IMR-90 (cell line): ENCODE results near the gene BEAN1. TPM values are rescaled to one million over a fixed set of nuclear protein-coding genes. Genes with fewer than 3 reads are reported as not detected.

Experiments used
- ATAC-seq: fragments of 200-7000 bp; cut with Tn5 transposase; 2 replicates; pipeline ENCODE4 v1.9.1; 2020; ENCODE audit warnings: low read depth, mild to moderate bottlenecking, moderate library complexity
- BruUV-seq: library from RNA; stranded (reverse); fragments of 400-500 nt; replicated peaks from 2 replicates; lab custom pipeline; 2021; lab: Mats Ljungman, UMichigan
- CTCF ChIA-PET: fragments of 300-600 bp; formaldehyde crosslinking; extraction: SDS; loops from one replicate; lab custom pipeline; 2021; ENCODE audit warnings: antibody characterized with exemption; lab: Yijun Ruan, JAX
- POLR2A ChIA-PET: fragments of 300-600 bp; sonication (Branson Sonifier 250); formaldehyde crosslinking; loops from one replicate; lab custom pipeline; 2022; ENCODE audit warnings: antibody characterized with exemption; ENCODE audit not compliant: unreplicated experiment; lab: Charles Lee
- DNase-seq: peaks from one replicate; pipeline ENCODE4 v3.0.0; 2013
- H2AFZ ChIP-seq: replicated peaks from 2 replicates; pipeline ENCODE3; 2013; ENCODE audit warnings: low read length, mild to moderate bottlenecking; ENCODE audit not compliant: poor library complexity
- H2AK5ac ChIP-seq: 2 replicates; pipeline ENCODE4 v1.6.1; 2013; ENCODE audit warnings: low read depth, low read length, inconsistent platforms
- H2AK9ac ChIP-seq: replicated peaks from 2 replicates; pipeline ENCODE3; 2013; ENCODE audit warnings: mild to moderate bottlenecking, low read depth, low read length, moderate library complexity; ENCODE audit not compliant: poor library complexity
- H2BK120ac ChIP-seq: 2 replicates; pipeline ENCODE4 v1.6.1; 2013; ENCODE audit warnings: low read depth, low read length, inconsistent platforms
- H2BK15ac ChIP-seq: 3 replicates; pipeline ENCODE4 v1.6.1; 2013; ENCODE audit warnings: low read depth, low read length, inconsistent platforms
- H2BK20ac ChIP-seq: 2 replicates; pipeline ENCODE4 v1.6.1; 2013; ENCODE audit warnings: low read depth, mild to moderate bottlenecking, inconsistent platforms, low read length, moderate library complexity
- H2BK5ac ChIP-seq: 2 replicates; pipeline ENCODE4 v1.6.1; 2013; ENCODE audit warnings: mild to moderate bottlenecking, low read depth, low read length, inconsistent platforms; ENCODE audit not compliant: poor library complexity, severe bottlenecking
- H3K14ac ChIP-seq: replicated peaks from 2 replicates; pipeline ENCODE4 v1.6.1; 2013; ENCODE audit warnings: low read depth, low read length, inconsistent platforms
- H3K18ac ChIP-seq: 2 replicates; pipeline ENCODE4 v1.6.1; 2013; ENCODE audit warnings: low read depth, low read length, control low read depth
- H3K23ac ChIP-seq: 2 replicates; pipeline ENCODE4 v1.6.1; 2013; ENCODE audit warnings: low read depth, low read length, inconsistent platforms
- H3K27ac ChIP-seq: 2 replicates; pipeline ENCODE4 v1.5.1; 2013; ENCODE audit warnings: mild to moderate bottlenecking, control low read depth, low read length; ENCODE audit not compliant: insufficient read depth
- H3K27me3 ChIP-seq: 2 replicates; pipeline ENCODE4 v1.6.1; 2013; ENCODE audit warnings: low read length; ENCODE audit not compliant: control insufficient read depth, insufficient read depth
- H3K36me3 ChIP-seq: 2 replicates; pipeline ENCODE4 v1.6.1; 2013; ENCODE audit warnings: low read length, mixed read lengths; ENCODE audit not compliant: control insufficient read depth, insufficient read depth
- H3K4ac ChIP-seq: 2 replicates; pipeline ENCODE4 v1.6.1; 2013; ENCODE audit warnings: low read depth, low read length, inconsistent platforms
- H3K4me1 ChIP-seq: 2 replicates; pipeline ENCODE4 v1.6.1; 2013; ENCODE audit warnings: low read length, mixed read lengths; ENCODE audit not compliant: control insufficient read depth, insufficient read depth
- H3K4me2 ChIP-seq: 2 replicates; pipeline ENCODE4 v1.6.1; 2013; ENCODE audit warnings: low read depth, mild to moderate bottlenecking, control low read depth, low read length, moderate library complexity
- H3K4me3 ChIP-seq: 2 replicates; pipeline ENCODE4 v1.5.1; 2013; ENCODE audit warnings: low read depth, mild to moderate bottlenecking, control low read depth, low read length, moderate library complexity; ENCODE audit not compliant: insufficient read depth
- H3K56ac ChIP-seq: 2 replicates; pipeline ENCODE4 v1.6.1; 2013; ENCODE audit warnings: low read length, inconsistent platforms; ENCODE audit not compliant: insufficient read depth; ENCODE audit errors: extremely low read depth
- H3K79me1 ChIP-seq, 2 experiments: 2 replicates each; pipeline ENCODE4 v1.6.1; 2013; ENCODE audit warnings: low read length in 2 of 2, inconsistent platforms in 1 of 2, low read depth in 1 of 2
- H3K9ac ChIP-seq: 2 replicates; pipeline ENCODE4 v1.6.1; 2013; ENCODE audit warnings: low read depth, low read length, control low read depth
- H3K9me1 ChIP-seq: 2 replicates; pipeline ENCODE4 v1.6.1; 2013; ENCODE audit warnings: low read length, inconsistent platforms; ENCODE audit not compliant: insufficient read depth
- H3K9me3 ChIP-seq: 2 replicates; pipeline ENCODE4 v1.6.1; 2013; ENCODE audit warnings: low read length; ENCODE audit not compliant: control insufficient read depth, insufficient read depth
- H4K20me1 ChIP-seq: 2 replicates; pipeline ENCODE4 v1.6.1; 2013; ENCODE audit warnings: low read length, inconsistent platforms; ENCODE audit not compliant: insufficient read depth
- H4K5ac ChIP-seq: 2 replicates; pipeline ENCODE4 v1.6.1; 2013; ENCODE audit warnings: mild to moderate bottlenecking, low read depth, low read length, control low read depth
- H4K8ac ChIP-seq, 2 experiments: 2 replicates each; pipeline ENCODE4 v1.6.1; 2013; ENCODE audit warnings: low read depth in 2 of 2, low read length in 2 of 2, control low read depth in 1 of 2, inconsistent platforms in 1 of 2
- H4K91ac ChIP-seq: 2 replicates; pipeline ENCODE4 v1.6.1; 2013; ENCODE audit warnings: low read depth, low read length, inconsistent platforms; ENCODE audit not compliant: insufficient read depth
- BHLHE40 ChIP-seq: fragments of 150-350 bp; IDR thresholded peaks from 2 replicates; pipeline ENCODE4 v1.6.1; 2016; ENCODE audit warnings: mild to moderate bottlenecking, low read depth, low read length
- CEBPB ChIP-seq: IDR thresholded peaks from 2 replicates; pipeline ENCODE4 v1.6.1; 2012; ENCODE audit warnings: low read depth, low read length, improper control_type of control experiment
- CHD1 ChIP-seq: IDR thresholded peaks from 2 replicates; pipeline ENCODE4 v1.6.1; 2012; ENCODE audit warnings: low read depth, low read length, improper control_type of control experiment
- CTCF ChIP-seq: conservative IDR thresholded peaks from 2 replicates; pipeline ENCODE4 v1.5.1; 2012; ENCODE audit warnings: mild to moderate bottlenecking, low read depth, low read length, improper control_type of control experiment
- ELK1 ChIP-seq: fragments of 150-350 bp; IDR thresholded peaks from 2 replicates; pipeline ENCODE4 v1.6.1; 2016; ENCODE audit warnings: low read depth, mild to moderate bottlenecking, low read length, moderate library complexity, borderline replicate concordance
- FOS ChIP-seq: fragments of 150-350 bp; IDR thresholded peaks from 2 replicates; pipeline ENCODE4 v1.6.1; 2016; ENCODE audit warnings: low read depth, low read length
- MAFK ChIP-seq: IDR thresholded peaks from 2 replicates; pipeline ENCODE4 v1.6.1; 2012; ENCODE audit warnings: low read depth, low read length, improper control_type of control experiment
- MAZ ChIP-seq: IDR thresholded peaks from 2 replicates; pipeline ENCODE4 v1.6.1; 2012; ENCODE audit warnings: low read depth, mild to moderate bottlenecking, low read length, improper control_type of control experiment, moderate library complexity, borderline replicate concordance
- MXI1 ChIP-seq: IDR thresholded peaks from 2 replicates; pipeline ENCODE4 v1.6.1; 2012; ENCODE audit warnings: low read depth, mild to moderate bottlenecking, low read length, moderate library complexity, borderline replicate concordance
- NFE2L2 ChIP-seq: fragments of 150-350 bp; IDR thresholded peaks from 2 replicates; pipeline ENCODE4 v1.6.1; 2016; ENCODE audit warnings: low read depth, mild to moderate bottlenecking, low read length
- POLR2A ChIP-seq: IDR thresholded peaks from 2 replicates; pipeline ENCODE4 v1.6.1; 2012; ENCODE audit warnings: mild to moderate bottlenecking, low read depth, low read length
- RAD21 ChIP-seq: IDR thresholded peaks from 2 replicates; pipeline ENCODE4 v1.6.1; 2012; ENCODE audit warnings: low read length, improper control_type of control experiment
- RCOR1 ChIP-seq: IDR thresholded peaks from 2 replicates; pipeline ENCODE4 v1.6.1; 2012; ENCODE audit warnings: mild to moderate bottlenecking, low read length, improper control_type of control experiment; ENCODE audit not compliant: insufficient replicate concordance
- RFX5 ChIP-seq: IDR thresholded peaks from 2 replicates; pipeline ENCODE4 v1.8.0; 2012; ENCODE audit warnings: low read depth, mild to moderate bottlenecking, low read length, moderate library complexity
- SMC3 ChIP-seq: fragments of 150-350 bp; IDR thresholded peaks from 2 replicates; pipeline ENCODE4 v1.6.1; 2016; ENCODE audit warnings: low read depth, mild to moderate bottlenecking, antibody characterized with exemption, low read length, moderate library complexity
- USF2 ChIP-seq: fragments of 150-350 bp; IDR thresholded peaks from 2 replicates; pipeline ENCODE4 v1.6.1; 2017; ENCODE audit warnings: mild to moderate bottlenecking, antibody characterized with exemption, low read length, low read depth
- WGBS, 2 experiments: methylation state at CpG; one replicate each; pipeline versions ENCODE4 v1.1.5 to v1.1.7; 2013; ENCODE audit warnings: missing lambda C conversion rate in 2 of 2; ENCODE audit not compliant: insufficient read length in 1 of 2; ENCODE audit errors: extremely low coverage in 2 of 2; 5-methylcytosine and 5-hydroxymethylcytosine counted together
- dilution Hi-C: fragments of 300-500 bp; cut with HindIII; formaldehyde crosslinking; loops from one replicate; pipeline ENCODE4 v1.14.3; 2018; ENCODE audit warnings: low sequenced_read_pairs; ENCODE audit not compliant: unreplicated experiment
- in situ Hi-C: fragments of 300-500 bp; cut with MboI; formaldehyde crosslinking; loops from 3 replicates; pipeline ENCODE4 v1.14.3; 2019; ENCODE audit warnings: low sequenced_read_pairs, inconsistent platforms, mixed read lengths
- intact Hi-C: fragments of 100-400 bp; cut with micrococcal nuclease; formaldehyde crosslinking; loops from 2 replicates; pipeline ENCODE4 v1.10.0; 2022
- polyA plus RNA-seq, 3 experiments: library from polyadenylated mRNA; depleted of rRNA; stranded (reverse); fragments of >200 nt; gene quantifications; 2 replicates each; pipeline ENCODE4 v1.2.3, GENCODE V29; 2012; ENCODE audit warnings: low replicate concordance in 1 of 3
- total RNA-seq: library from RNA; depleted of rRNA; stranded (reverse); fragments of >200 nt; gene quantifications from 2 replicates; pipeline ENCODE4 v1.2.3, GENCODE V29; 2012

The BEAN1 gene
- total and polyA plus RNA-seq, 2 of the 4 experiments (the other 2 are of a cell fraction) = not detected

- no peaks in the 10 kb centered on the region for H3K79me1 ChIP-seq
- no peak overlapping the region for H3K4me3 ChIP-seq
- TF ChIP-seq FOS (no peak), SMC3 (no peak), MAFK (no peak), RCOR1 (no peak), ELK1 (no peak), BHLHE40 (no peak), USF2 (no peak), NFE2L2 (no peak), CHD1 (no peak), CEBPB (no peak), MAZ (no peak), RAD21 (no peak), POLR2A (no peak), CTCF (no peak), RFX5 (no peak), MXI1 (no peak)
- ATAC-seq (no peak), DNase-seq (no peak)
- H2AFZ ChIP-seq = no peak overlapping the region
- H2BK5ac ChIP-seq = no peak overlapping the region
- H3K4me1 ChIP-seq = no peaks in the 10 kb centered on the region
- ChIA-PET POLR2A (no interaction called here), CTCF (no interaction called here)
- H2AK5ac ChIP-seq = no peak overlapping the region
- dilution Hi-C loops (no loop called here), intact Hi-C loops (no loop called here), in situ Hi-C loops (no loop called here)
- H3K27me3 ChIP-seq = peaks cover 58% of the 10 kb centered on the region
- no peaks in the 10 kb centered on the region for H4K20me1 ChIP-seq
- H3K23ac ChIP-seq = no peak overlapping the region
- no CpG with 5 or more reads among the region's 1 CpG for WGBS, 2 experiments
- BruUV-seq = no TSS peak
- H3K36me3 ChIP-seq = no peaks in the 10 kb centered on the region
- H2AK9ac ChIP-seq = no peak overlapping the region
- H2BK15ac ChIP-seq = no peak overlapping the region
- no peak overlapping the region for H4K91ac ChIP-seq
- no peak overlapping the region for H4K8ac ChIP-seq
- no peak overlapping the region for H3K4me2 ChIP-seq
- H3K9me1 ChIP-seq = no peaks in the 10 kb centered on the region
- H3K56ac ChIP-seq = no peak overlapping the region
- H3K9me3 ChIP-seq = no peaks in the 10 kb centered on the region
- H2BK20ac ChIP-seq = no peak overlapping the region
- no peak overlapping the region for H2BK120ac ChIP-seq
- no peak overlapping the region for H3K27ac ChIP-seq
- H3K14ac ChIP-seq = no peak overlapping the region
- no peak overlapping the region for H4K5ac ChIP-seq
- no peak overlapping the region for H3K4ac ChIP-seq
- no peak overlapping the region for H3K9ac ChIP-seq
- H3K18ac ChIP-seq = no peak overlapping the region
Measured at GRCh38 chr16:66446737-66447136, 19.6 kb downstream of the BEAN1 start.
